IMR-90 (cell line): ENCODE results near the gene NTMT2.

Experiments
- BHLHE40 ChIP-seq: fragments of 150-350 bp; IDR thresholded peaks from 2 replicates; pipeline ENCODE4 v1.6.1; 2016; ENCODE audit warnings: mild to moderate bottlenecking, low read depth, low read length
- CEBPB ChIP-seq: IDR thresholded peaks from 2 replicates; pipeline ENCODE4 v1.6.1; 2012; ENCODE audit warnings: low read depth, low read length, improper control_type of control experiment
- POLR2A ChIP-seq: IDR thresholded peaks from 2 replicates; pipeline ENCODE4 v1.6.1; 2012; ENCODE audit warnings: mild to moderate bottlenecking, low read depth, low read length
- RAD21 ChIP-seq: IDR thresholded peaks from 2 replicates; pipeline ENCODE4 v1.6.1; 2012; ENCODE audit warnings: low read length, improper control_type of control experiment
- SMC3 ChIP-seq: fragments of 150-350 bp; IDR thresholded peaks from 2 replicates; pipeline ENCODE4 v1.6.1; 2016; ENCODE audit warnings: low read depth, mild to moderate bottlenecking, antibody characterized with exemption, low read length, moderate library complexity
- TF ChIP-seq, protein P1 (sequence below): conservative IDR thresholded peaks from 2 replicates; pipeline ENCODE4 v1.5.1; 2012; ENCODE audit warnings: mild to moderate bottlenecking, low read depth, low read length, improper control_type of control experiment

- TF ChIP-seq BHLHE40 = no peak
- no peak for TF ChIP-seq SMC3
- TF ChIP-seq RAD21 = no peak
- TF ChIP-seq, protein P1, sequence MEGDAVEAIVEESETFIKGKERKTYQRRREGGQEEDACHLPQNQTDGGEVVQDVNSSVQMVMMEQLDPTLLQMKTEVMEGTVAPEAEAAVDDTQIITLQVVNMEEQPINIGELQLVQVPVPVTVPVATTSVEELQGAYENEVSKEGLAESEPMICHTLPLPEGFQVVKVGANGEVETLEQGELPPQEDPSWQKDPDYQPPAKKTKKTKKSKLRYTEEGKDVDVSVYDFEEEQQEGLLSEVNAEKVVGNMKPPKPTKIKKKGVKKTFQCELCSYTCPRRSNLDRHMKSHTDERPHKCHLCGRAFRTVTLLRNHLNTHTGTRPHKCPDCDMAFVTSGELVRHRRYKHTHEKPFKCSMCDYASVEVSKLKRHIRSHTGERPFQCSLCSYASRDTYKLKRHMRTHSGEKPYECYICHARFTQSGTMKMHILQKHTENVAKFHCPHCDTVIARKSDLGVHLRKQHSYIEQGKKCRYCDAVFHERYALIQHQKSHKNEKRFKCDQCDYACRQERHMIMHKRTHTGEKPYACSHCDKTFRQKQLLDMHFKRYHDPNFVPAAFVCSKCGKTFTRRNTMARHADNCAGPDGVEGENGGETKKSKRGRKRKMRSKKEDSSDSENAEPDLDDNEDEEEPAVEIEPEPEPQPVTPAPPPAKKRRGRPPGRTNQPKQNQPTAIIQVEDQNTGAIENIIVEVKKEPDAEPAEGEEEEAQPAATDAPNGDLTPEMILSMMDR = no peak
- no peak for TF ChIP-seq POLR2A
- TF ChIP-seq CEBPB = no peak
These were observed 12.1 kb downstream of the NTMT2 start for GRCh38 chr1:170157820-170158219.
